KG1 (cell line): ENCODE results near the gene CLCN5.
"Not testable (repeated sequence)": the region's sequence is repeated elsewhere in the genome, so short reads cannot be mapped to it uniquely, and the experiment has no call there.

Experiments used
- DNase-seq: peaks from one replicate; lab custom pipeline; 2025; lab: John Stamatoyannopoulos, UW

Gene CLCN5

GRCh38 chrX:49995795-49996455, 73.5 kb downstream of the CLCN5 start:
- DNase-seq, result no peak

- DNase-seq, result no peak
Observed at GRCh38 chrX:49996474-49996873, 74.1 kb downstream of the CLCN5 start.

- no peak for DNase-seq
Observed at GRCh38 chrX:49999087-49999486, 76.7 kb downstream of the CLCN5 start.

- no peak for DNase-seq
Observed at GRCh38 chrX:50000937-50001542, 78.6 kb downstream of the CLCN5 start.

GRCh38 chrX:50002067-50002714, 79.8 kb downstream of the CLCN5 start:
- DNase-seq, result no peak

- no peak for DNase-seq
Observed at GRCh38 chrX:50003467-50003866, 81.1 kb downstream of the CLCN5 start.

- no peak for DNase-seq
Observed at GRCh38 chrX:50003927-50004326, 81.5 kb downstream of the CLCN5 start.

GRCh38 chrX:50025591-50025990, 103.2 kb downstream of the CLCN5 start:
- DNase-seq, result not testable (repeated sequence)

GRCh38 chrX:50035126-50035525, 112.7 kb downstream of the CLCN5 start:
- no peak for DNase-seq

GRCh38 chrX:50036426-50036825, 114.0 kb downstream of the CLCN5 start:
- DNase-seq, result no peak

- DNase-seq, result no peak
Observed at GRCh38 chrX:50045823-50046222, 123.4 kb downstream of the CLCN5 start.

GRCh38 chrX:50049228-50049627, 126.8 kb downstream of the CLCN5 start:
- no peak for DNase-seq

GRCh38 chrX:50054147-50054546, 131.8 kb downstream of the CLCN5 start:
- DNase-seq, result no peak

- DNase-seq, result no peak
Observed at GRCh38 chrX:50066318-50066937, 144.0 kb downstream of the CLCN5 start.

GRCh38 chrX:50067435-50068284, 145.3 kb downstream of the CLCN5 start:
- no peak for DNase-seq

- DNase-seq, result no peak
Observed at GRCh38 chrX:50068285-50068563, 145.8 kb downstream of the CLCN5 start.

- no peak for DNase-seq
Observed at GRCh38 chrX:50068893-50069292, 146.5 kb downstream of the CLCN5 start.

GRCh38 chrX:50071494-50071893, 149.1 kb downstream of the CLCN5 start:
- DNase-seq, result no peak

GRCh38 chrX:50072110-50072509, 149.7 kb downstream of the CLCN5 start:
- no peak for DNase-seq

- DNase-seq, result no peak
Observed at GRCh38 chrX:50073601-50074000, 151.2 kb downstream of the CLCN5 start.

- DNase-seq, result no peak
Observed at GRCh38 chrX:50075630-50076339, 153.4 kb downstream of the CLCN5 start.
